HG03103 (cell line): ENCODE measurements around the gene FGD6.
"Not testable (repeated sequence)": the region's sequence is repeated elsewhere in the genome, so short reads cannot be mapped to it uniquely, and the experiment has no call there.

Experiments used
- ATAC-seq: cut with Tn5 transposase; IDR thresholded peaks from one replicate; pipeline ENCODE4 v1.9.1; 2021; ENCODE audit warnings: low read depth; ENCODE audit not compliant: unreplicated experiment

The FGD6 gene

DNA sequence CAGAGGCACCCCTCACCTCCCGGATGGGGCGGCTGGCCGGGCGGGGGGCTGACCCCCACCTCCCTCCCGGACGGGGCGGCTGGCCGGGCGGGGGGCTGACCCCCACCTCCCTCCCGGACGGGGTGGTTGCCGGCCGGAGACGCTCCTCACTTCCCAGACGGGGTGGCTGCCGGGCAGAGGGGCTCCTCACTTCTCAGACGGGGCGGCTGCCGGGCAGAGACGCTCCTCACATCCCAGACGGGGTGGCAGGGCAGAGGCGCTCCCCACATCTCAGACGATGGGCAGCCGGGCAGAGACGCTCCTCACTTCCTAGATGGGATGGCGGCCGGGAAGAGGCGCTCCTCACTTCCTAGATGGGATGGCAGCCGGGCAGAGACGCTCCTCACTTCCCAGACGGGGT, 18.4 kb upstream of the FGD6 start:
- ATAC-seq, result not testable (repeated sequence)

DNA sequence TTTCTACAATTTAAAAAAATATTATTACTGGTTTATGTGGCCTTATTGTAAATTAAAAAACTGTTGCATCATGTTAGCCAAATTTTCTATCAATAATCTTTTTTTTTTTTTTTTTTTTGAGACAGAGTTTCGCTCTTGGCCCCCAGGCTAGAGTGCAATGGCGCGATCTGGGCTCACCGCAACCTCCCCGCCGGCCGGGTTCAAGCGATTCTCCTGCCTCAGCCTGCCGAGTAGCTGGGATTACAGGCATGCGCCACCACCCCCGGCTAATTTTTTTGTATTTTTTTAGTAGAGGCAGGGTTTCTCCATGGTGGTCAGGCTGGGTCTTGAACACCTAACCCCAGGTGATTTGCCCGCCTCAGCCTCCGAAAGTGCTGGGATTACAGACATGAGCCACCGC, 16.9 kb upstream of the FGD6 start:
- ATAC-seq, result not testable (repeated sequence)

DNA sequence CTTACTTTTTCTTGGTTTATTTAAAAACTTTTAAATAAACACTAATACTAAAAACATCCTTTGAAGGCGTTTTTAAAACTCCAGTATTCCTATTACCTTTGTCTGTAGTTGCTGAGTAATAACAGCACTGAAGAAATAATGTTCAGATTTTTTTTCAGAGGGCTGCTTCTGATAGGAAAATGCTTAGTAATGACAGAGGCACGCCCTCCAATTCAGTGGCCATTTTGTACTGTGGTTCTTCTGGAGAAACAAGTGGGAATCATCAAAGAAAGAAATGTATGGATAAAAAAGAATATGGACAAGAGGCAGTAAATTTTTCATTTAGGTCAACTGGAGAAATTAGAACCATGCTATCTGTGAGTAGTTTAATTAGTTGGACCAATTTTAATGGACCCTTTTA, 13.9 kb upstream of the FGD6 start:
- ATAC-seq, result no peak

DNA sequence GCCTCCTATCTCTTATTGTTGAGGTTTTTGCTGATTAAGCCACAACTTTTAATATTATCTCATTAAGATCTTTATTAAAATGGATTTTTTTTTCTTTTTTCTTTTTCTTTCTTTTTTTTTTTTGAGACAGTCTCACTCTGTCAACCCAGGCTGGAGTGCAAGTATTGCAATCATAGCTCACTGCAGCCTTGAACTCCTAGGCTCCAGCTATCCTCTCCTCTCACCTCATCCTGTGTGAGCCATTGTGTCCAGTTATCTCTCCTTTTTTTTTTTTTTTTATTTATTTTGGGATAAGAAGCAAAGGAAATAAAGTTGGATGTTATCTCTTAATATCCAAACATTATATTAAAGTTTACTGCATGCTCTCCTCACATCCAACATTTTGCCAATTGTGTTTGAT, 13.0 kb upstream of the FGD6 start:
- no peak for ATAC-seq

DNA sequence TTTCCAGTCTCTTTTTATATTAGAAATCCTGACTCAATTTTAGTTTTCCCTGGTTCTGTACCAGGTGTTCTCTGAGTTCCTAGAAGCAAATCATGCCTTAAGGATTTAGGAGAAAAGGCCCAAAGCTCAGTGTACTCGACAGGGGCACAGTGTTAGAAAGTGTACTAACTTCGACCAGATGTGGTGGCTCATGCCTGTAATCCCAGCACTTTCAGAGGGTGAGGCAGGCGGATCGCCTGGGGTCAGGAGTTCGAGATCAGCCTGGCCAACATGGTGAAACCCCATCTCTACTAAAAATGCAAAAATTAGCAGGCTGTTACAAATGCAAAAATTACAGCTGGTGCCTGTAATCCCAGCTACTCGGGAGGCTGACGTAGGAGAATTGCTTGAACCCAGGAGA, 12.4 kb upstream of the FGD6 start:
- no peak for ATAC-seq

DNA sequence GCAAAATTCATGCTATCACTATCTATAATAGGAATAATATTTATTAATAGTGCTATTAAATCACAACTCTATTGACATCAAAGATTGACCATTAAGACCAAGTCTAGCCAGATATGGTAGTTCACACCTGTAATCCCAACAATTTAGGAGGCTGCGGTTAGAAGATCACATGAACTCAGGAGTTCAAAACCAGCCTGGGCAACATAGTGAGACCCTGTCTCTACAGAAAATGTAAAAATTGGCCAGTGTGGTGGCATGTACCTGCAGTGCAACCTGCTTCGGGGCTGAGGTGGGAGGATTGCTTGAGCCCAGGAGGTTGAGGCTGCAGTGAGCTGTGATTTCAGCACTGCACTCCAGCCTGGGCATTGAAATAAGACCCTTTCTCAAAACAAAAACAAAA, 11.3 kb upstream of the FGD6 start:
- ATAC-seq, result no peak

DNA sequence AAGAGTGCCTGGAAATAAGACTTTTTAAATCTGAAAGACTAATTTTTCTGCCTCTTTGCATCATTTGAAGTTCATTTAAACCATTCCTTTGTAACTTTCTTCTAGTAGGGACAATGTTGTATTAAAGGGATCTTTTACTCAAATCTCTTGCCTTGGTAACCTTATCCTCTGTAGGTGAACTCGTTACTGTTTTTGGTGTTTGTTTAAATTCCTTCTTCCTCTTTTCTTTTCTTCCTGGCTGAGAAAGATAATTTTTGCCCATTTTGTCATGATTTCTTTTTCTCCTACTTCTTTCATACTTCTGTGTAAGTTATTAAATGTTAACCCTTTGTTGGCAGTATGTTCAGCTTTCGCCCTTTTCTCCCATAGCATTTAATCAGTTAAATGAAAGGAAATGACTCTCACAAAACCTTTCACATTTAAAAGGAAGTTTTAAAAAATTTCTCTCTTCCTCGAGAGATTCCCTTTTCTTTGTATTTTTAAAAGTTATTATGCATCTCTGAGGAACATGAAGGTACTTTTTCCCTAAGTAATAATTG, 10.6 kb upstream of the FGD6 start:
- no peak for ATAC-seq

DNA sequence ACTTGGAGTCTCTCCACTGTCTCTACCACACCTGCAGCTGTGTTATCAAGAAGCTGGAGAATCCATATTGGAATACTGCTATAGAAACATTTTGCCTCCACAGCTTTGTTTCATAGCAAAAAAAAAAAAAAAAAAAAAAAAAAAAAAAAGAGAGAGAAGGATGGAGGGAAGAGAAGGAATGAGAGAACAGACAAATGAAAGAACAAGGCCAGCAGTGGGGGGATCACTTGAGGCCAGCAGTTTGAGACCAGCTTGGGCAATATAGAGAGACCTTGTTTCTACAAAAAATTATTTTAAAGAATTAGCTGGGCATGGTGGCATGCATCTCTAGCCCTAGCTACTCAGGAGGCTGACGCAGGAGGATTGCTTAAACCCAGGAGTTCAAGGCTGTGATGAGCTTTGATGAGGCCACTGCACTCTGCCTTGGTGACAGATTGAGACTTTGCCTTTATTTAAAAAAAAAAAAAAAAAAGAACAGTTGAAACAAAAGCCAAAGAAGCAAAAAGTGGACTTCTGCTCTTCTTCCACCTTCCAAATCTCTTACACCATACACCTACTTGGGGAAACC, 8.5 kb upstream of the FGD6 start:
- ATAC-seq, result no peak

DNA sequence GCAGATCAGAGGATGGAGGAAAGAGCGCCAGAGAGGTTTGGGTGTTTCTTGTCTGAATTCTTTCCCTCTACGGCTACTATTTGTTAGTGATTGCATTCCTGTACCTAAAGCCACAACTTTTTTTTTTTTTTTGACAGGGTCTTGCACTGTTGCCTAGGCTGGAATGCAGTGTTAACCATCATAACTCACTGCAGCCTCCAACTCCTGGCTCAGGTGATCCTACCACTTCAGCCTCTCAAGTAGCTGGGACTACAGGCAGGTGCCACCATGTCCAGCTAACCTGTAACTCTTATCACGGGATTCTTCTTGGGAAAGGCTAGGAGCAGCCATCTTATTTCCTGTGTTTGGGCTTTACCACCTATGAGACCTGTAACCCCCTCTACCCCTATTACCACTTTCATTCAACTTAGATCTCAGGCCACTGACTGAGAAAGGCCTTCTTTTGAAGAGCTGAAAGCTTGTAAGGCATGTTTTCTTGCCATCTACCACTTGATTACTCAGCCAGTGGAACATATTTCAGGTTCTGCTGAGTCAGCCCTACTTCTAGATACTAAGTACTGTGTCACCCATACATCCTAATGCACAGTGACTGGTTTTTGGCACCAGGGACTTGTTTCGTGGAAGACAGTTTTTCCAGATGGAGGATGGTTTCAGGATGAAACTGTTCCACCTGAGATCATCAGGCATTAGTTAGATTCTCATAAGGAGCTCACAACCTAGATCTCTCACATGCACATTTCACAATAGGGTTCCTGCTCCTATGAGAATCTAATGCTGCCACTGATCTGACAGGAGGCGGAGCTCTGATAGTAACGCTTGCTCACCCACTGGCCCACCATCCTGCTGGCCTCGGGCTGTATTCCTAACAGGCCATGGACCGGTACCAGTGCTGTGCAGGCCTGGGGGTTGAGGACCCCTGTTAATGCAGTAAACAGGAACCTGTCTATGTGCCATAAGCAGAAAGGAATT, 7.2 kb upstream of the FGD6 start:
- no peak for ATAC-seq

DNA sequence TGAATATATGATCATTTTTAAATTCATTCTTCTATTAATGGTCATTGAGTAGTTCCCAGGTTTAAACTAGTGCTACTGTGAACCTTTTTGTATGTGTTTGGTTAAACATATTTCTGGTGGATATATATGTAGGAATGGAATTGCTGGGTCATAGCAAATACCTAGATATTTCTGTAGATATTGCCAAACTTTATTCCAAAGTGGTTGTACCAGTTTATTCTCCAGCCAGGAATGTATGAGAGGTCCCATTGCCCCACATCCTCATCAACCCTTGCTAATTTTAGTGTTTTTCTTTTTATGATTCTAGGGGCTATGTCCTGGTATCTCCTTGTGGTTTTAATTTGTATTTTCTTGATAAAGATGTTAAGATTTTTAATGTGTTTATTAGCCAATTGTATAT, 3.5 kb upstream of the FGD6 start:
- ATAC-seq, result no peak

DNA sequence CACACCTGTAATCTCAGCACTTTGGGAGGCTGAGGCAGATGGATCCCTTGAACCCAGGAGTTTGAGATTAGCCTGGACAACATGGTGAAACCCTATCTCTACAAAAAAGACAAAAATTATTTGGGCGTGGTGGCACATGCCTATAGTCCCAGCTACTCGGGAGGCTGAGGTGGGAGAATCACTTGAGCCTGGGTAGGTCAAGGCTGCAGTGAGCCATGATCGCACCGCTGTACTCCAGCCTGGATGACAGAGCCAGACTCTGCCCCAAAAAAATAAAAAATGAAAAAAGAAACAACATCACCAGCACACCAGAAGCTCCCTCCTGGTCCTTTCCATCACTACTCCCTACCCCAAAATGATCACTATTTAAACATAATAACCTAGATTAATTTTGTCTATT, 2.9 kb upstream of the FGD6 start:
- no peak for ATAC-seq

DNA sequence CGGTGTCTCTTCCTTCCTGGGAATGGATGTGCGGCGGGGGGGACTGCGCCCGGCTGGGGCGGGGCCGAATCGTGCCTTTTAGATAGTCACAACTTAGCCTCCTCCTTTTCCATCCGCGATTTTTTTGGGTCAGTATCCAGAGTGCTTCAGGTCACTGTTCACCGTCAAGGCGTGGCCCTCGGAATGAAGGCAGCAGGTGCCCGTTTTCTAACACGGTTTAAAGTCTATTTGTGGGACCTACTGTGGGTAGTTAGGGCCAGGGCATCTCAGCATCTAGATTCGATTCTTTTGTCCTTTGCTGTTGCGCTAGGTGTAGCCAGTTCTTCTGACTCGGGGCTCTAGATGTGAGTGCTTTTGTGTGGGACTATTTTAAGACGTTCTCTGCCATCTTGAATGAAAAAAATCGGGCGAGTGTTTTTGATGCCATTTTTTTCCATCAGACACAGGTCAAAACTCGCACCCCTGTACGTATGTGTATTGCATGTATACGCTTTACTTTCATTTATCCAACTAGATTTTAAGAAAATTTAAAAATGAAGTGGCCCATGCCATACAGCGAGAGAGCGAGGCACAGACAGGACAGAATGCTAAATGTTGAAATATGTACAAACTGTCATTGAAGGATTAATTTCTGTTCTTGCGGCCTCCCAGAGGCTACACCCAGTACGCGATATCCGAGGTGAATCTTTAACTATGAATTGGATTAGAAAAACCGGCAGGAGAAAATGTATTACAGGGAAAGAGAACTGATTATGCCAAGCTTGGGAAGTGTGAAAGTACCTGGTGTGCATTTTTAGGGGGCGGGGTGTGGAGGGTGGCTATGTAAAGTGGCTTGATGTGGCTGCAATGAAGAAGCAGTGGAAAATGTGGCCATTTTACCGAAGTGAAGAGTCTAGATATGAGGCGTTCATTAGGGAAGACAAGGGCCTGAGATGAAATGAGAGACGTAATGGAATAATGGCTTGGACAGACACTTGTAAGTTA, 1.2 kb upstream of the FGD6 start:
- no peak for ATAC-seq

DNA sequence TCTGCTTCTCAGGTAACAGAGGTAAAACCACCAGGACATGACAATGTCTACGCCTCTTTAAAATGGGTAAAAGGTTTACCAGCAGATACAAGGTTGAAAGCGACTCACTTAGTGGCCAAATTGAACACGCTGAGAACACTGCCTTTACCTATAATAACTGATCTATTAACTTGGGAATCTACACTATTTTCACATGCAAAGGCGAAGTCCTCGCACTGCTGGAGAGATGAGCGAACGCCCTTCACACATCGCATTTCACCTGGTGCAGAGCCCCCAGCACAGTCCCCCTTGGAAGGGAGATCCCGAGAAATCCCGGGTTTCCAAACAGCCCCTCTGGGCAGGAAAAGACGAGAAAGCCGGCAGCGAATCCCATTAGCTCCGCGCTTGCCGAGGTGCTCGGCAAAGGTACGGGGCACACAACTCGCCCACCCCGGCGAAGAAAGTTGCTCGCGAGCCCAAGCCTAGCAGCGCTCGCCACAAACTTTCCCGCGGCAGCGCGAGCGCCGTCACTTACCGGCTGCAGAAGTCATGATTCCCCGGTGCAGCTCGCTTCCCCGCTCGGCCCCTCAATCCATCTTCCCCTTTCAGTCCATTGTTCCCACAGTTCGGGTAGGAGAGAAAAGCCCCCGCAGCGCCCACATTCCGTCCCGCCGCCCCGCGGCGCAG, 423 bp downstream of the FGD6 start:
- peak; percentile 13 for ATAC-seq

DNA sequence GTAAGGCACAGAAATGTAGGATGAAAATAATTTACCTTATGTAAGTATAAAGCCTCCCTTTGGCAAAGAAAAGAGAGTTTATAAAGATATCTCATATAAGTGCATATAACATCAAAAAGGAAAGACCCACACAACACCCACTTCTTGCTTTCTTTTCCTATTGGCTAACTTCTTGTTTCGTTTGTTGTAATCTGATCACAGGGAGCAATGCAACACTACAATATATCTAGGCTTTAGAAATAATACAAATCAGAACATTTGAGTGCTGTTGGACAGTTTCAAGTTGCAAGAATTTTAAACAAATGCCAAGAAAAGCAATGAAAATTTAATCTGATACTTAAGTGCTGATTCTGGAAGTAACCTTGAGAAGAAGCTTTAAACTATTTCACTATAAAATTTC, 1.3 kb downstream of the FGD6 start:
- ATAC-seq, result no peak

DNA sequence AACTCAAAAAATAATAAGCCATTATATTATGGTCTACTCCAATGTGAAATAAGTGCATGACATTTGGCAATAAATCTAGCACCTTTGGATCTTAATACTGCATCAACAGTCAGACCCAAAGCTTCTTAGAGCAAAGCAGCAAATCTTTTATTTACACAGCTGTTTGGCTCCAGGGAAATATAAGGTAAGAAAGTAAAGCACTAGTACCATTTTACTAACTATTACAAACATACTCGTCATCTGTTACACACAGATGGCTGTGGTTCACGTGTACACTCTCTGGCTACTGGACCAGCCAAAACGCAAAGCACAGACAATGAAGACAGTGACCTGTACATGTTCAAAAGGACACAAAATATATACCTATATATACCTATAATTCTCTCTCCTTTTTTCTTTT, 2.8 kb downstream of the FGD6 start:
- ATAC-seq, result no peak

DNA sequence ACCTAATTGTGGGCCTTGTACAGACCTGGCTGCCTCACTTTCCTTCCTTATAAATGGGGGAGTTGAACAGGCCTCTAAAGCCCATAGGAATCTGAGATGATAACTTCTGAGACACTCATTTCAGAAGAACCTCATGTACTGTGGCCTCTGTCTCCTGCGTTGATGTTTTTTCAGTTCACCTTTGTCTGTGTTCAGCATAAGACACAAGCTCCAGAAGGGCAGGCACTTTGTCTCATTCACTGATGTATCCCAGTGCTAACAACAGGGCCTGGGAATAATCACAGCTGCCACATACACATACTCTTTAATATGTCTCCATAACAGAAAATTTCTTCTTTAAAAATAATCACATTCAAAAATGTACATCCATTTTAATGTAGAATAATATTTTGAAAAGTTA, 3.3 kb downstream of the FGD6 start:
- no peak for ATAC-seq

DNA sequence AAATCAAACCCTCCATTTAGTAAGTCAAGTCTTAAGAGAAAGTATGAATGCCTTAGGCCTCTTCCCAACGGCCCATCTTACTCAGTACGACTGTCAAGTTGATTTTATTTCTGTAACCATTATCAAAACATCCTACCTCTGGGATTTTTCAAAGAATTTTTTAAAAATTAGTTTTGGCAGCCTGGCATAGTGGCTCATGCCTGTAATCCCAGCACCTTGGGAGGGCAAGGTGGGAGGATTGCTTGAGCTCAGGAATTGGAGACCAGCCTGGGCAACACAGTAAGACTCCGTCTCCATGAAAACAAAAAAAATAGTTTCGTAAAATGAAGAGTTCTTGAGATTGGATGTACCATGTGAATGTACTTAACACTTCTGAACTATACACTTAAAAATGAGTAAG, 4.1 kb downstream of the FGD6 start:
- ATAC-seq, result no peak

DNA sequence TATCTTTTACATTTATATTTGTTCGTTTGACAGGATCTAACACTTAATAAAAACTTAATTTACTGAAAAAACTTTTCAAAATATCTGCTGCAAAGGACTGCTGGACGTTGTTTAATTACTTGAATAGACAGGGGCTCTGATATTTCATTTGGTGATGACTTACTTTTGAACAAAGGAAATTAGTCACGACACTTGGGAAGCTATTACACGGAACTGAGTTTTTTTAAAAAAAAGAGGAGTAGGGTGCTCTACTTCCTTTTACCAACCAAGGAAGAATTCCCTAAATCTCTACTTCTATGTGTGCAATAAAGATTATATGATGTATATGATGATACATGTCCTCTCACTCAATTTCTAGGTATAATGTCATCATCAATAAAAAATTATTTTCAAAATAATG, 4.7 kb downstream of the FGD6 start:
- no peak for ATAC-seq

DNA sequence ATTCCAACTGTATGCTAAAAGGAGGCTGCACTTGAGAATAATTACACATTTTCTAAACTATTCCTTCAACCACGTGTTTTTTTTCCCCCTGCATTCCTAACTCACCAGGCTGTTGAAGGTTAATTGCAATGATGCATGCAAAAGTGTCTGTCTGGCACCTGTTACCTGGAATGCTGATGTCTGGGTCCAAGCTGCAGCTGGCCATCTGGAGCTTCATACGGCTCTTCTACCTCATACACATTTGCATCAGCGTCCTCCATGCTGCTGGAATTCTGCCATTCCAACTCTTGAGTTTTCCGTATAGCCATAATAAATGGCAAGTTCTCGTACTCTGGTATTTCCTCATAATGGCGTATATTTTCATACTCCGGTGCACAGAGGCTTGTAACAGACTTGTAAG, 8.6 kb downstream of the FGD6 start:
- ATAC-seq, result no peak

DNA sequence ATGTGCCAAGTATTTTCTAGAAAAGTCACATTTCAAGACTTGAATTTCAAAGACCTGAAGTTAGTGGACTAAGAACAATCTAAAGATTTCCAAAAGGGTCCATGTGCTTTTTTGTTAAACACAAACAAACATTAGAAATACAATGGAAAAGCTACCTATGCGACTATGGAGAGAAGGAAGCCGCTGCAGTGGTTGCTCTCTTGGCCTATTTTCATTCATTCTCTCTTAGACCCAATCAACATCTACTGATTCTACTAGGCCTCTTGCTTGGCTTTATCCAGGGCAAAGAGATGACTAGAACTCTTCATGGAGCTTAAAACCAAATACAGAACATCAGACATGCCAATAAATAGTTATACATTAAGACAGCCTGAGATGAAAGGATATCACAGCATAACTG, 9.9 kb downstream of the FGD6 start:
- no peak for ATAC-seq
